Stimulated activated CD4-positive, alpha-beta T cell treated with anti-CD3 and anti-CD28 coated beads, Interleukin-4, amount 100 ng/mL, for 1 hour (primary cell): ENCODE data around the gene ACOXL.
"Not testable (repeated sequence)": the region's sequence is repeated elsewhere in the genome, so short reads cannot be mapped to it uniquely, and the experiment has no call there.

Experiments
- DNase-seq: peaks from one replicate; pipeline ENCODE4 v3.0.0-alpha.2; 2020

The ACOXL gene

DNA sequence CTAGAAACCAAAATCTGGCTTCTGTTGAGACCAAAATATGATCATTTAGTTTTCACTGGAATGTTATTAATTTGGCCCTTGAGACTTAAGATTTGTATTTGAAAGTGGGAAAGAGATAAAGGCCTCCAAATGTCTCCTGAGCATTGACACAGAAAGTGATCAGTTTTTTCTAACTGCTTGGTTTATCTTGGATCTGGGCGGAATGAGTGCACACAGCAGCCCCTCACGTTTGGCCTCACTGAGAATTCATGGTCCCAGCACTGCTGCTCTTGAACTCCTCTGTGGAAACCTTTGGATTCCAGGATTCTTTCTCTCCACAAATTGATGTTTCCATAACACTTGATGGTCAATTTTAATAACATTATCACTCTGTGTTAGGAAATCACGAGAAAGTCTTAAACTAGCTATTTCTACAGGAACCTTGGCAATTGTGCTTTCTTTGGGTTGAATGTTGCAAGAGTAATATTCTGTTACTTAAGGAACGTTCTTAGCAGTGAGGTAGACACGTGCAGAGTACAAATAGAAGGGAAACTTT is 208.1 kb downstream of the ACOXL start:
- DNase-seq = no peak

- DNase-seq = no peak
These were observed 208.9 kb downstream of the ACOXL start for GRCh38 chr2:110941226-110941625.

- DNase-seq = no peak
These were observed 210.8 kb downstream of the ACOXL start for GRCh38 chr2:110943070-110943634.

- DNase-seq = no peak
These were observed 214.5 kb downstream of the ACOXL start for GRCh38 chr2:110946902-110947301.

DNA sequence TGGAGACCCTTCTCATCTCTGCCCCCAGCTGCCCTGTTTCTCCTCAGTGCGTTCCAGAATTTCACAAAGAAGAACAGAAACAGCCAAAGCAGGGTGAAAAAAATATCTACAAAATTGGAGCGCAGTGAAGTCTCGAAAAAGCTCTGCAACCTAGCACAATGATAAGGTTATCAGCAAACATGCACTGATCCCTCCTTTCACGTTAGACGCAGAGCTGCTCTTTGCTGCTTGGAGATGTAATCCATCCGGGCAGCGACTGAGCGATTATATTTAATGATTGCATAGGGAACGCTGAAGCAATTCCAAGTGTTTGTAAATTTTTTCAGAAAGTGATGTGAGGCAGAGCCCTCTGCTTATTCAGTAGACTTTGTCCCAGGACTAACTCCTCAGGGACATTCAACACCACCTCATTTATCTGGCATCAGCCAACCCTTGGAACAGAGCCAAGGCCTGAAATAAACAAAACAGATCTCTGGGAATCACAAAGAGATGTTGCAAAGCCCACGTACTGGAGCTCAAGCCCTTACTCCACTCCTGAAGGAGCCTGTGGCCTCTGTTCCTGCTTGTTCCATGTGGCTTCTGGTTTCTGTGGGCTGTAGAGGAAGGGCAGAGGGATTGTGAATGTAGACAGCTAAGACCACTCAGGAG is 215.8 kb downstream of the ACOXL start:
- no peak for DNase-seq

GRCh38 chr2:110950281-110950680 is 217.9 kb downstream of the ACOXL start:
- no peak for DNase-seq

DNA sequence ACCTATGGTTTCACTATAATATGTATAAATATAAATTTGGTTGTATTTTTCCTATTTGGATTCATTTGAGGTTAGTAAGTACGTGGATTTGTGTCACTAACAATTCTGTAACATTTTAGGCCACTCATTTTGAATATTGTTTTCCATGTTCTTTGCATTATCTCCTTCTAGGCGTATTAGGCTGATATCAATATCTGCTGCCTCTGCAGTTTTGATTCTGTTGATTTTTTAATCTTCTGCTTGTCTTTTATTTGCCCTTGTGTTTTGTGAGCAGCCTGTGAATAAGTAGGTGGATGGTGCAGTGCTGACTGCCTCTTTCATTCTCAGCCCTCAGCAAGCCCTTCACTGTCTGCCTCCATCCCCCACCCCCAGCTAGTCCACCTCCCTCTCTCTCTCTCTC is 222.7 kb downstream of the ACOXL start:
- no peak for DNase-seq

- no peak for DNase-seq
These were observed 223.2 kb downstream of the ACOXL start for GRCh38 chr2:110955556-110955955.

DNA sequence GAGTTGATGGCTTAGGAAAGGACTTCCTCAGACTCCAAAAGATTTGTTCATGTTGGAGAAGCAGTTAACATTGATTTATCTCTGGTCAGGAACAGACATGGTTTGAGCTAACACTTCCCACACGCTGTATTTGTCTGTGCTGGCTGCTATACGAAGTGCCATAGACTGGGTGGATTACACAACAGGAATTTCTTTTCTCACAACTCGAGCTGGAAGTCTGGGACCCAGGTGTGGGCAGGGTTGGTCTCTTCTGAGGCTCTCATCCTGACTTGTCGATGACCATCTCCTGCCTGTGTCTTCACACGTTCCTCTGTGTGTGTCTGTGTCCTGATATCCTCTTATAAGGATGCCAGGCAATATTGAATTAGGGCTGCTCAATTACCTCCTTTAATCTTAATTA is 224.9 kb downstream of the ACOXL start:
- no peak for DNase-seq

GRCh38 chr2:110958346-110959119 is 226.2 kb downstream of the ACOXL start:
- no peak for DNase-seq

GRCh38 chr2:110959198-110959597 is 226.8 kb downstream of the ACOXL start:
- DNase-seq = no peak

- no peak for DNase-seq
These were observed 227.9 kb downstream of the ACOXL start for GRCh38 chr2:110960281-110960680.

- no peak for DNase-seq
These were observed 228.6 kb downstream of the ACOXL start for GRCh38 chr2:110960954-110961353.

DNA sequence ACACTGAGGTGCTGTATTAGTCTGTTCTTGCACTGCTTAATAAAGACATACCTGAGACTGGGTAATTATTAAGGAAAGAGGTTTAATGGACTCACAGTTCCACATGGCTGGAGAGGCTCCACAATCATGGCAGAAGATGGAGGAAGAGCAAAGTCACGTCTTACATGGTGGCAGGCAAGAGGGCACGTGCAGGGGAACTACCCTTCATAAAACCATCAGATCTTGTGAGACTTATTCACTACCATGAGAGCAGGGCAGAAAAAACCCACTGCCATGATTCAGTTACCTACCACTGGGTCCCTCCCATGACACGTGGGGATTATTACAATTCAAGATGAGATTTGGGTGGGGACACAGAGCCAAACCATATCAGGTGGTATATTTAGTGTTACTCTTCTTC is 229.3 kb downstream of the ACOXL start:
- not testable (repeated sequence) for DNase-seq

DNA sequence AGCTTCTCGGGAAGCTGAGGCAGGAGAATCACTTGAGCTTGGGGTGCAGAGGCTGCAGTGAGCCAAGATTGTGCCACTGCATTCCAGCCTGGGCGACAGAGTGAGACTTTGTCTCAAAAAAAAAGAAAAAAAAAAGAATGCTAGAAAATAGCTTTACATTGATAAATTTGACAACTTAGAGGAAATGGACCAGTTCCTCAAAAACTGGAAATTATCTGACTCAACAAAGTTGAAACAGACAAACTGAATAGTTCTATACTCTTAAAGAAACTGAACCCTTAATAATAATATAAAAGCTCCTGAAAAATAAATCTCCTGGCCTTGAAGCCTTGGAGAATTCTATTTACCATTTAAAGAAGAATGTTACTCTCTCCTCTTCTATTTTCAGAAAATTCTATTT is 237.3 kb downstream of the ACOXL start:
- DNase-seq = no peak

- DNase-seq = no peak
These were observed 237.8 kb downstream of the ACOXL start for GRCh38 chr2:110970201-110970600.

- DNase-seq = no peak
These were observed 239.4 kb downstream of the ACOXL start for GRCh38 chr2:110971811-110972210.

- DNase-seq = no peak
These were observed 240.9 kb downstream of the ACOXL start for GRCh38 chr2:110973262-110973661.

DNA sequence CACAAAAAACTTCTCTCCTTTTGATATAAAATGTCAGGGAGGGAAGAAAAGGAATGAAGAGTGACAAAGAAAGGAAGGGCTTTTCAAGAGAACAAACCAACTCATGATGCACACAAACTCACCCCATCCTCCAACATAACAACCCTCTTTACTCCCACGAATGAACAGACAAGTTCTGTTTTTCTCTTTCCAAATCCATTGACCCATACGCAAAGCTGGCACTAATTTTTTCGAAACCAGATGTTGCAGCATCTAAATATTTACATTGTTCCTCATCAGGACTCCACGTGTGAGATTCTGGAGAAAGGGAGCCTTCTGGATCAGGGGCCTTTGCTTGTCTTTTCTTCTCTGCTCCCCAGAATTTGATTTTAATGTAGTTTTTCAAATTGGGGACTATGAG is 245.0 kb downstream of the ACOXL start:
- no peak for DNase-seq

DNA sequence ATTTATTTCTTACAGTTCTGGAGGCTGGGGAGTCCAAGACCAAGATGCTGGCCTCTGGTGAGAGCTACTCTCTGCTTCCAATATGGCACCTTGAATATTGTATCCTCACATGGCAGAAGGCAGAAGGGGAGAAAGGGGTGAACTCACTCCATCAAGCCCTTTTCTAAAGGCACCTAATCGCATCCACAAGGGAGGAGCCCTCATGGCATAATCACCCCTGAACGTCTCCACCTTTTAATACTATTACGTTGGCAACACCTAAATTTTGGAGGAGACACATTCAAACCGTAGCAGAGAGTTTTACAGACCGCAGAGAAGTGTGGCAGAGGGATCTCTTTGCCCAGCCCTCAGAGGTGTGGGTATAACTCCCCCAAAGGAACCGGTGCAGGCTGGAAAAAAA is 245.8 kb downstream of the ACOXL start:
- DNase-seq = no peak

DNA sequence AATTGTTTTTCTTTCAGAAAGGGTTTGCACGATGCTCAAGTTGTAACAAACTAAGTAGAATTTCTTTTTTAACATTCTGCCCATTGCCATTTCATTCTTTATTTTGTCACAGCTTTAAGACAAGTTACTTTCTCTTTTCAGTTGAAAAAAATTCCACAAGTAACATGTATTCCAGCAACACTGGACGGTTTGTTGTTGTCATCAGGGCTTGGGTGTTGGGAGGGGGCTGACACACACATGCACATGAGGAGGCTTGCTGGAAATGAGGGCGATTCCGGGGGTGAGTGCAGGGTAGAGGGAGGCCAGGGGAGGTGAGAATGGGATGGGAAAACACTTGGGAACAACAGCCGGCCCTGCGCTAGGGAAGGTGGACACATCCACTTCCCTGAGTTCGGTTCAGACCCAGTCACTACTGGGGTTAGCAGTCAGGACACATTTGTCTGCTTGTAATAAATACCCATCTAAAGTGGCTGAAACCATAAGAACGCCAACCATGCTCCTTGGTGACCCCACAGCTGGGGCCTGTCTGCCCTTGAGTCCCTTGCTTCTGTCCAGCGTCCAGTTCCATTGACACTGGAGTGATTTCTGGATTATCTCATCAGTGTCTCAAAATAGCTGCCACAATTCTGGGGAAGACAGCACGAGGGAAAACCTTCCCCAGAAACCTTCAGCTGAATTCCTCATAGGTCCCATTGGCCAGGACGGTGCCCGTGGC is 246.5 kb downstream of the ACOXL start:
- DNase-seq = no peak

DNA sequence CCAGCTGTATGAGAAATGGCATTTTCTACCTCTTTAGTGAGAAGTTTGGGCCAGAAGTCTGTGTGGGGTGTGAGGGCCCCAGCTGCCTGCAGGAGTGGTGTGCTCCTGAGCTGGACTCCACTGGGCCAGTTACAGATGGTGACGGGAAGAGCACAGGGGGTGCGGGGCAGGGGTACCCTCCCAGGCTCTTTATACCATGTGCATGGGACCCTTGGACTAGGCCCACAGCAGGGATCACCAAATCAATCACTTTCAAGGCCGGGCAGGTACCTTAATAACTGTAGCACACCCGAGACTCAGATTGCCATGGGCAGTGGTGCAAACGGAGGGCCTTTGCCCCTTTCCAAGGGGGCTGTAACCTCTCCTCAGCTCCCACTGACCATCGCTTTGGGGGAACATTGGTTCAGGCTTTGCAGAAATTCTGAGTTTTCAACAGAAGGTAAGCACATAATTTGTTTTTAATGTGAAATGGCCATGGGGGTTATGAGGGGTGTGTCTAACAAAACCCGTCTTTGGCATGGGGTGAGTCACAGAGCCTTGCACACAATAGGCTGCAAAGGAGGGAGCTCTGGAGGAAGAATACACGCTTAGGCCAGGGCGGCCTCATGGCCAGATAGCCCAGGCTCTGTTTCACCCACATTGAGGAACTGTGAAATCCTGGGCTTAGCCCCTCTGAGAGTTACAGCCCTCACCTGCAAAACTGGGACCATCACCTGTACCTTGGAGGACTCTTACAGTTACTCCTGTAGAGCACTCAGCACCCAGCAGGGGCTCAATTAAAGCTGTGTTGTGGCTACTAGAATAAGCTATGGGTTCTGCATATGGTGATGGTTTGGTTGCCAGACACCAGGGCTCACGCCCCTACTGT is 247.3 kb downstream of the ACOXL start:
- no peak for DNase-seq
